Stomach smooth muscle (tissue), 2 donors: ENCODE results near the gene KREMEN1.
"Not testable (repeated sequence)": the region's sequence is repeated elsewhere in the genome, so short reads cannot be mapped to it uniquely, and the experiment has no call there.

Experiments used
- H3K27ac ChIP-seq: one replicate; pipeline ENCODE4 v1.7.0; 2013; ENCODE audit warnings: mild to moderate bottlenecking, low read length, inconsistent platforms
- H3K27me3 ChIP-seq, 2 donors: one replicate each; pipeline ENCODE4 v1.7.0; 2013; ENCODE audit warnings: low read length in 2 of 2; ENCODE audit not compliant: insufficient read depth in 2 of 2, control insufficient read depth in 1 of 2
- H3K36me3 ChIP-seq, 2 donors: one replicate each; pipeline ENCODE4 v1.7.0; 2013; ENCODE audit warnings: low read length in 2 of 2; ENCODE audit not compliant: control insufficient read depth in 2 of 2, insufficient read depth in 2 of 2
- H3K4me1 ChIP-seq: one replicate; pipeline ENCODE4 v1.7.0; 2013; ENCODE audit warnings: low read length; ENCODE audit not compliant: control insufficient read depth, insufficient read depth
- H3K4me3 ChIP-seq, 2 donors: one replicate each; pipeline ENCODE4 v1.7.0; 2013; ENCODE audit warnings: low read length in 2 of 2
- H3K9ac ChIP-seq, 2 donors: one replicate each; pipeline ENCODE4 v1.7.0; 2013; ENCODE audit warnings: low read length in 2 of 2, mild to moderate bottlenecking in 1 of 2
- H3K9me3 ChIP-seq, 2 donors: one replicate each; pipeline ENCODE4 v1.7.0; 2013; ENCODE audit warnings: low read length in 2 of 2; ENCODE audit not compliant: control insufficient read depth in 2 of 2
- donor health status: healthy.
- donor health status: Pancreatic carcinoma.

Gene KREMEN1

GRCh38 chr22:29120098-29120912 lies 47.5 kb downstream of the KREMEN1 start:
- not testable (repeated sequence) for H3K36me3 ChIP-seq, H3K4me1 ChIP-seq, H3K4me3 ChIP-seq, H3K9ac ChIP-seq, H3K9me3 ChIP-seq, H3K27me3 ChIP-seq, H3K27ac ChIP-seq

GRCh38 chr22:29121124-29121523 lies 48.3 kb downstream of the KREMEN1 start:
- H3K27me3 ChIP-seq: no peaks in the 10 kb centered on the region
- H3K36me3 ChIP-seq: peaks cover 0 to 4% of the 10 kb centered on the region in 2 donors
- no peaks in the 10 kb centered on the region for H3K9me3 ChIP-seq
- H3K4me3 ChIP-seq: no peak overlapping the region
- no peak overlapping the region for H3K9ac ChIP-seq
- H3K27ac ChIP-seq: no peak overlapping the region
- H3K4me1 ChIP-seq: no peaks in the 10 kb centered on the region

- Histone ChIP-seq H3K4me1 (no peaks in the 10 kb centered on the region), H3K9me3 (no peaks in the 10 kb centered on the region), H3K36me3 (peaks cover 0 to 8% of the 10 kb centered on the region in 2 donors), H3K27me3 (no peaks in the 10 kb centered on the region), H3K9ac (no peak overlapping the region), H3K4me3 (no peak overlapping the region), H3K27ac (no peak overlapping the region)
Measured at GRCh38 chr22:29122041-29122440, 49.2 kb downstream of the KREMEN1 start.

- no peaks in the 10 kb centered on the region for H3K27me3 ChIP-seq
- H3K9me3 ChIP-seq: no peaks in the 10 kb centered on the region
- H3K27ac ChIP-seq: no peak overlapping the region
- no peak overlapping the region for H3K9ac ChIP-seq
- no peak overlapping the region for H3K4me3 ChIP-seq
- no peaks in the 10 kb centered on the region for H3K4me1 ChIP-seq
- peaks cover 0 to 8% of the 10 kb centered on the region in 2 donors for H3K36me3 ChIP-seq
Measured at GRCh38 chr22:29124777-29125442, 52.1 kb downstream of the KREMEN1 start.

GRCh38 chr22:29125443-29125778 lies 52.6 kb downstream of the KREMEN1 start:
- no peaks in the 10 kb centered on the region for H3K4me1 ChIP-seq
- no peak overlapping the region for H3K4me3 ChIP-seq
- no peaks in the 10 kb centered on the region for H3K27me3 ChIP-seq
- no peak overlapping the region for H3K27ac ChIP-seq
- H3K9ac ChIP-seq: no peak overlapping the region
- no peaks in the 10 kb centered on the region for H3K9me3 ChIP-seq
- peaks cover 0 to 8% of the 10 kb centered on the region in 2 donors for H3K36me3 ChIP-seq

- no peaks in the 10 kb centered on the region for H3K27me3 ChIP-seq
Measured at GRCh38 chr22:29125844-29126243, 53.0 kb downstream of the KREMEN1 start.

GRCh38 chr22:29126670-29127395 lies 54.0 kb downstream of the KREMEN1 start:
- no peaks in the 10 kb centered on the region for H3K9me3 ChIP-seq

More at GRCh38 chr22:29125844-29126243, 53.0 kb downstream of the KREMEN1 start:
- Histone ChIP-seq H3K4me3 (no peak overlapping the region), H3K9me3 (no peaks in the 10 kb centered on the region), H3K4me1 (no peaks in the 10 kb centered on the region), H3K9ac (no peak overlapping the region), H3K27ac (no peak overlapping the region), H3K36me3 (peaks cover 0 to 8% of the 10 kb centered on the region in 2 donors)

GRCh38 chr22:29128891-29129807 lies 56.3 kb downstream of the KREMEN1 start:
- Histone ChIP-seq H3K36me3 (peaks cover 3 to 8% of the 10 kb centered on the region in 2 donors), H3K9me3 (no peaks in the 10 kb centered on the region), H3K4me1 (no peaks in the 10 kb centered on the region), H3K9ac (no peak overlapping the region), H3K4me3 (no peak overlapping the region), H3K27ac (no peak overlapping the region), H3K27me3 (no peaks in the 10 kb centered on the region)

More at GRCh38 chr22:29126670-29127395, 54.0 kb downstream of the KREMEN1 start:
- no peak overlapping the region for H3K27ac ChIP-seq
- H3K4me3 ChIP-seq: no peak overlapping the region
- H3K27me3 ChIP-seq: no peaks in the 10 kb centered on the region
- peaks cover 0 to 8% of the 10 kb centered on the region in 2 donors for H3K36me3 ChIP-seq
- no peak overlapping the region for H3K9ac ChIP-seq
- H3K4me1 ChIP-seq: no peaks in the 10 kb centered on the region

GRCh38 chr22:29129808-29130140 lies 56.9 kb downstream of the KREMEN1 start:
- Histone ChIP-seq H3K36me3 (peaks cover 3 to 8% of the 10 kb centered on the region in 2 donors), H3K4me1 (no peaks in the 10 kb centered on the region), H3K4me3 (no peak overlapping the region), H3K9me3 (no peaks in the 10 kb centered on the region), H3K27me3 (no peaks in the 10 kb centered on the region), H3K9ac (no peak overlapping the region), H3K27ac (no peak overlapping the region)

GRCh38 chr22:29130476-29130875 lies 57.6 kb downstream of the KREMEN1 start:
- H3K9ac ChIP-seq: no peak overlapping the region
- no peaks in the 10 kb centered on the region for H3K27me3 ChIP-seq
- peaks cover 3 to 11% of the 10 kb centered on the region in 2 donors for H3K36me3 ChIP-seq
- no peaks in the 10 kb centered on the region for H3K9me3 ChIP-seq
- no peak overlapping the region for H3K27ac ChIP-seq
- H3K4me3 ChIP-seq: no peak overlapping the region
- H3K4me1 ChIP-seq: no peaks in the 10 kb centered on the region
